GM19238 (cell line): Measurements from ENCODE around the gene VWA3B.
A peak's percentile ranks its signal among the peaks of the same experiment; 100 is the strongest.
"Not testable (repeated sequence)": the region's sequence is repeated elsewhere in the genome, so short reads cannot be mapped to it uniquely, and the experiment has no call there.

Experiments
- DNase-seq: peaks from one replicate; pipeline ENCODE4 v3.0.0; 2011; ENCODE audit warnings: low spot score; ENCODE audit not compliant: insufficient read length

VWA3B gene

GRCh38 chr2:98128556-98129109 lies 41.7 kb downstream of the VWA3B start:
- DNase-seq = no peak

GRCh38 chr2:98130073-98130472 lies 43.1 kb downstream of the VWA3B start:
- not testable (repeated sequence) for DNase-seq

- DNase-seq = peak; percentile 33
Observed at GRCh38 chr2:98134172-98135005, 47.4 kb downstream of the VWA3B start.

GRCh38 chr2:98137196-98137595 lies 50.2 kb downstream of the VWA3B start:
- DNase-seq = no peak

GRCh38 chr2:98138978-98139377 lies 52.0 kb downstream of the VWA3B start:
- not testable (repeated sequence) for DNase-seq

- DNase-seq = no peak
Observed at GRCh38 chr2:98140210-98140609, 53.2 kb downstream of the VWA3B start.

- DNase-seq = no peak
Observed at GRCh38 chr2:98142106-98142791, 55.3 kb downstream of the VWA3B start.

- no peak for DNase-seq
Observed at GRCh38 chr2:98145070-98145469, 58.1 kb downstream of the VWA3B start.

GRCh38 chr2:98147900-98148299 lies 60.9 kb downstream of the VWA3B start:
- not testable (repeated sequence) for DNase-seq

- no peak for DNase-seq
Observed at GRCh38 chr2:98148595-98149332, 61.8 kb downstream of the VWA3B start.

GRCh38 chr2:98149333-98149697 lies 62.3 kb downstream of the VWA3B start:
- no peak for DNase-seq

- DNase-seq = no peak
Observed at GRCh38 chr2:98153481-98153880, 66.5 kb downstream of the VWA3B start.

GRCh38 chr2:98155291-98155690 lies 68.3 kb downstream of the VWA3B start:
- no peak for DNase-seq

- DNase-seq = no peak
Observed at GRCh38 chr2:98155716-98156115, 68.7 kb downstream of the VWA3B start.

GRCh38 chr2:98156304-98156703 lies 69.3 kb downstream of the VWA3B start:
- DNase-seq = no peak

- DNase-seq = no peak
Observed at GRCh38 chr2:98157557-98157956, 70.6 kb downstream of the VWA3B start.

- DNase-seq = no peak
Observed at GRCh38 chr2:98158305-98158704, 71.3 kb downstream of the VWA3B start.

- DNase-seq = no peak
Observed at GRCh38 chr2:98160554-98160953, 73.6 kb downstream of the VWA3B start.

- no peak for DNase-seq
Observed at GRCh38 chr2:98161186-98161585, 74.2 kb downstream of the VWA3B start.

GRCh38 chr2:98164256-98164655 lies 77.3 kb downstream of the VWA3B start:
- DNase-seq = no peak

- no peak for DNase-seq
Observed at GRCh38 chr2:98165516-98166071, 78.6 kb downstream of the VWA3B start.

- no peak for DNase-seq
Observed at GRCh38 chr2:98167916-98168315, 80.9 kb downstream of the VWA3B start.
